Limb (tissue), 2 donors: ENCODE data around the gene PAEP.

Experiments used
- DNase-seq, 2 donors: peaks; one replicate each; pipeline ENCODE4 v3.0.0-alpha.2; 2016; ENCODE audit errors: extremely low spot score in 2 of 2

The PAEP gene

GRCh38 chr9:135591506-135592330, 30.2 kb downstream of the PAEP start:
- DNase-seq: no peak

DNA sequence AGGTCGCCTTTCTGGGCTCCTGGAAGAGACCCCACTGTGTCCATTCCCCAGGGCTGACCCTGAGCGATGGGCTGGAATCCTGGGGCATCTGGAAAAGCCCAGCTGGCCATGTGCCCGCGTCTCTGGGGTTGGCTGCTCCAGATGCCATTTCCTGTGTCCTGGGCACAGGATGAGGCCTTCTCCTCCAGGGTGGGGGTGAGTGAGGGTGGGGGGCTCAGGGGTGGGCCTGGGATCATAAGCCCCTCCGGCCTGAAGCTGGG, 30.7 kb downstream of the PAEP start:
- no peak for DNase-seq

- DNase-seq: no peak
Measured at GRCh38 chr9:135592625-135593024, 31.1 kb downstream of the PAEP start.

DNA sequence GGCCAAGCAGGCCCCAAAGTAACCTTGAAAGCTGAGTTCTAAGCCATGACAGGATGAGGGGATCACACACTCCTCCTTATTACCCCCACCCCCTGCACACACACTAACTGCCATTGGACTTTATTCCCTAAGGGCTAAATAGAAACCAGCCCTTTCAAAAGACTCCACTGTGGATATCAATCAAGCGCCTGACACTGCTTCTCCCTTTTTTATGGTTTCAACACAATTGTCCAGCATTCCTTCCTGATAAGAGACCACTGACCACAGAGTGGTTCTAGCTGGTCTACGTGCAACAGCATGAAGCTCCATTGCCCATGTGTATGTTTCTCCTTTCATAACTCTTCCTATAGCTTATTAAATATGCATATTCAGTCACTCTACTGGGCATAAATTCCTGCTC, 34.7 kb downstream of the PAEP start:
- no peak for DNase-seq

- DNase-seq: no peak
Measured at GRCh38 chr9:135600296-135600817, 38.8 kb downstream of the PAEP start.

GRCh38 chr9:135601988-135602387, 40.4 kb downstream of the PAEP start:
- DNase-seq: no peak

DNA sequence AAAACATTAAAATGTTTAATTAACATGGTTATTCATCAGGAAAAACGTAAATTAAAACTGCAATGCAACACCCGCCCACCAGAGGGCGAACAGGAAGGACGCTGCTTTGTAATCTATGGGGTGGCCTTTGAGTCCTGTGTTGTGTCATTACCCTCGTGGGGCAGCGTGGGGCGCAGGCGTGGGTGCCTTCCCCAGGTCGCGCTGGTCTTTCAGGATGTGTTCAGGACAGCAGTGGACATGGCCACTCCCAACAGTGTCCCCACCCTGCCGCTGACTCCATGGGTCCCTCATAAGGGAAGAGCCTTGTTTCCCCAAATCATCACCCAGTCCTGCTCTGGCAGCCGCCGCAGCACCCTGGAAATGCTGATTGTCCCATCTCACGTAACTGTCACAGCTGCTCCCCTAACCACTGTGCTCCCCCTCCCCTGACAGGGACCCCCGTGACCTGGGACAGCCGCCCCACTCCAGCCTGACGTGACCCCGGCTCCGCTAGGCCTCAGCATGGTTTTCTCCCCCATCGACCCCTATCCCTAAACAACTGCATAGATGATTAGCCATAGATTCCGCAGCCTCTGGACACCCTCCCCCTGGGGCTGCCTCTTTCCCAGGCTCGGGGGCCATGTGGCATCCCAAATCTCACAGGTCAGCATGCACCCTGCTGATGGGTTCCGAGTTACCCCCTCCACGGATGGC, 41.4 kb downstream of the PAEP start:
- DNase-seq: no peak

DNA sequence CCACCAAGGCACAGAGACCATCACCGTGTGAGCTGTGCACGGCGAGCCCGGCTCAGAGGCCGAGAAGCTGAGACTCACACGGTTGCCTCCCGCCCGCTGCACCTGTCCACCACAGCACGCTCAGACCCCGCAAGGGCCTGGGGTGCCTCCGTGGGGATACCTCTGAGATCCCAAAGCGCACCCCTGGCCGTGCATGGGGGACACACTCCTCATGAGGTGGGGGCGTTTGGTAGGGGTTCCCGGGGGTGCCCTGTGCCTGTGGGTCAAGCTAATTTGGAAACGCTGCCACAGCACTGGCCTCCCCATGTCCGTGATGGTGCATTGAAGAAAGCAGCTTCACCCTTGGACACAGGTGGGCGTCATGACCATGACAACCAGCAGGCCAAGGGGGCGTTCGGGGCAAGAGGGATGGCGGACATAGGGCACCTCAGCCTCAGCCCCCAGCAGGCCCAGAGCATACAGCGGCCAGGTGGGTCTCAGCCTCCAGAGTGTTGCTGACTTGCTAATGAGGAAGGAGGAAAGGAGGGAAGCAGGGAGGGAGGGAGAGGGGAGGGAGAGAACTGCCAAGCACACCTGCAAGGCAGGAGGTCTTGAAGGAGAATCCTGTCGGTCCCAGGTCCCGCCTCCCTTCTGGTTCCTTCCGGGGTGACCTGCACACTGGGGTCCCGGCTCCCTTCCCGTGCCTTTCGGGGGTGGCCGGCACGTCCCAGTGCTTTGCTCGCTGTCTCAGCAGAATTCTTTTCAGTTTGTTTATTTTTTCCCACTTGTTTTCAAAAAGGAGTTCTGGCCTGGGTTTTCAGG, 43.1 kb downstream of the PAEP start:
- no peak for DNase-seq

GRCh38 chr9:135605238-135605781, 43.8 kb downstream of the PAEP start:
- no peak for DNase-seq

DNA sequence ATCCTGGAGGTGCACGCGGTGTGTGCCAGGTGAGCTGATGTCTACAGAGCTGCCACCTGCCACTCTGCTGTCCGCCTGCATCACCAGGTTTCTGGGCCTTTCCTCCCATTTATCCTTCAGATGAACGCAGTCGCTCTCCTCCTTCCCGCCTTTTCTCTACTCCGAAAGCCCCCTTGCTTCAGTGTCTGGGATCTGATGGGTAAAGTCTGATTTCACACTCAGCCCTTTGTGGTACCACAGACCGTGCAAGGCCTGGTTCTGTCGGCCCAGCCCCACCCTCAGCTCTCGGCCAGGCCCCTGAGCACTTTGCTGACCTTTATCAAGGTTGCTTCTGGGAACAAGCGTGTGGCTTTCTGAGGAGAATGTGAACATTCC, 45.3 kb downstream of the PAEP start:
- DNase-seq: no peak

DNA sequence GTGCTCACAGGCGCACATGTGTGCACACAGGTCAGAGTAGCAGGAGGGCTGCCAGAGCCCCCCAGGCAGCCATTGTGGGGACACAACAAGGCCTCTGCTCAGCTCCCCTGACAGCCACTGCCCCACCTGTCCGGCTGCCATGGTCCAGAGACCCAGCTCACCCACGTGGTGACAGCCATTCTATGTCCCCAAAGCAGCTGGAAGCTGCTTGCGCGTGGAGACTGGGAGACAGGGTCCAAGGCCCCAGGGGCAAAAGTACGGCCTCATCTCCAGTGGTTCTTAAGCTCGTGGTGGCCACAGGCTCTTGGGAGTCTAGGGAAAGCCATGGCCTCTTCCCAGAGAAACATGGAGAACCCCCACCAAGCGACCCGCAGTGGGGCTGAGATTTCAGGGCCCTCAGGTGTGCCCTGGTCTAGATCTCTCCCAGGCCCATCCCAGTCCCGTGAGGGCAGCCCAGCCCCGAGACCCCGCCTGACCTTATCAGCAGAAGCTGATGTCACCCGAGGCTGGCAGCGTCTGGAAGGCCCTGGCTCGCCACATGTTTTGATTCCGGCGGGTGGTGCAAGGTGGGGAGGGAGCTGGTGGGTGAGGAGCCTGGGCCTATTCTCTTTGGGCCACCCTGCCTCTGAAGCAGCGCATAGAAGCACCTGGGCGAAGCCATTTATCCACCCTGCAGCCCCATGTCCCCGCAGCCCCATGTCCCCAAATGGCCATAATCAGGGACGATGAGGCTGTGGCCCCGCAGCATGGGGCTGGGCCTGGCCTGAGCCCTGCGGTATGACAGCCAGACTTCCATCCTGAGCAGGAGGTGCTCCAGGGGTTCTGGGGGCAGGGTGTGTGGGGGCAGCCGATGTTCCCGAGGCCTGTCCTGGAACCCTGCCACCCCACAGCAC, 46.1 kb downstream of the PAEP start:
- DNase-seq: no peak

- DNase-seq: no peak
Measured at GRCh38 chr9:135608294-135608998, 46.9 kb downstream of the PAEP start.

- no peak for DNase-seq
Measured at GRCh38 chr9:135608999-135609317, 47.4 kb downstream of the PAEP start.

DNA sequence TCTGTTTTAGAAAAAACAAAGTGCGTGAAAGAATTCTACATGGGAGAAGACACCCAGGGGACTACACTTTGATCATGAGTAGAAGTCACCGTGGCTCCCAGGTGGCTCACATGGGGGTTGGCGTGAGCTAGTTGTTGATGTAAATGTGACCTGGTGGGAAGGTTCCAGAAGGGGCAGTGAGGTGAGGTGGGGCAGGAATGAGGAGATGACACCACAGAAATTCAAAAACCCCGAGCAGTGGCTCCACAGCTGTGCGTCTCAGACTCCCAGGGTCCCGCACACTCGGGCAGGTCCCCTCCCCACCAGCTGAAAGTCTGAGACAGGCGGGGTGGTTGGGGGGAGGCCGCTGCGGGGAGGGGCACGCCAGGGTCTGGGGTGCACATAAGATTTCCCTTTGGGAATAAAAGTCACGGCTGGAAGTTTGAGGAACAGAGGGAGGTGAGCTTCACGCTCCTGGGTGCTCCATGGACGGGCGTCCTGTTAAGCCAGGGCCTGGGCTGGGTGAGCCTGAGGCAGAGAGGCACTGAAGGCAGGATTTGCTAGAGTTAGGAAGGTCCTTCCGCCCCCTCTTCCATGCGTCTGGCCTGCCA, 47.9 kb downstream of the PAEP start:
- DNase-seq: no peak

DNA sequence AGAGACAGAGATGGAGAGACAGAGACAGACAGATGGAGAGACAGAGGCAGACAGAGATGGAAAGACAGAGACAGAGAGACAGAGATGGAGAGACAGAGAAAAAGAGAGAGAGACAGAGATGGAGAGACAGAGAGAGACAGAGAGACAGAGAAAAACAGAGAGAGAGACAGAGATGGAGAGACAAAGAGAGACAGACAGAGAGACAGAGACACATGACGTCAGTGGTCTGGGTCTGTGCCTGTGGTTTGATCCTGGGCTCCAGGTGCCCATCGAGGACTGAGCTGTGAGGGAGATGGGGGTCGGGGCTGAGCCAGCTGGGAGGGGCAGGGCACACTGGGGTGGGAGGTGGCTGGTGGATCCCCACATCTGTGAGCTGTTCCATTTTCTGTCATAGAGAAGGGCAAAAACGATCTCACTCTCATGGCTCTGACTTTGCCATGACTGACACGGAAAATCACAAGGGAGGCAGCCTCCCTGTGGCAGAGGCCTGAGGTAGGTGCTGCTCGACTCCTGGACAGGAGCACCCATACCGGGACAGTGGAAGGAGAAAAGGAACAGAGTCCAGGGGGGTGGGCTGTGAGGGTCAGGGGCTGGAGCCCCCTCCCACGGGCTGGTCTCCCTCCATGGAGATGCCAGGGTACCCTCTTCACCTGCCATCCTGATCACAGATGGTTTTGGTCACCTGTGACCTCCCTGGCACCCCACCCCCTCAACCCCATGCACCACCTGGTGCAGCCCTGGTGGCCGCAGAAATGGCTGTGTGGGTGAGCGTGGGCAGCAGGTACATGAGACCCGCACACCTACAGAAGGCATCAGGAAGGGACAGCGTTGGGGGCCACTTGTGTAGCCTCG, 49.0 kb downstream of the PAEP start:
- DNase-seq: no peak

GRCh38 chr9:135611142-135611874, 49.8 kb downstream of the PAEP start:
- DNase-seq: no peak

DNA sequence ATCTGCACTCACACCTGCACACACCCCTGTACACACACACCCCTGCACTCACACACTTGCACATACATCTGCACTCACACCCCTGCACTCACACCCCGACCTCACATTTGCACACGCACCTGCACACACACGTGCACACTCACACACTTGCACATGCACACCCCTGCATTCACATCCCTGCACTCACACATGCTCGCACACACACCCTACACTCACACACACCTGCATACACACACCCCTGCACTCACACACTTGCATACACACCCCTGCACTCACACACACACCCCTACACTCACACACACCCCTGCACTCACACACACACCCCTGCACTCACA, 50.3 kb downstream of the PAEP start:
- DNase-seq: no peak

- DNase-seq: no peak
Measured at GRCh38 chr9:135612437-135612836, 50.9 kb downstream of the PAEP start.
